Neural cell (in vitro differentiated cells): Measurements from ENCODE around the gene SPECC1. TPM values are rescaled to one million over a fixed set of nuclear protein-coding genes. Genes with fewer than 3 reads are reported as not detected.
"Not testable (repeated sequence)": the region's sequence is repeated elsewhere in the genome, so short reads cannot be mapped to it uniquely, and the experiment has no call there.

Source experiments
- H2AFZ ChIP-seq: fragments of 200-600, 300-800 bp; sonication (generic), shearing (Covaris generic); 2 replicates; pipeline ENCODE4 v1.6.0; 2014; ENCODE audit warnings: low read depth, mild to moderate bottlenecking, antibody characterized with exemption, low read length, moderate library complexity
- H3F3A ChIP-seq: fragments of 200-600 bp; shearing (Covaris generic); 2 replicates; pipeline ENCODE4 v1.6.1; 2016; ENCODE audit warnings: mild to moderate bottlenecking, moderate library complexity, mixed read lengths, antibody characterized with exemption, low read length; ENCODE audit not compliant: insufficient read depth, poor library complexity, severe bottlenecking
- H3K27ac ChIP-seq: fragments of 200-600, 300-800 bp; sonication (generic), shearing (Covaris generic); 2 replicates; pipeline ENCODE4 v1.5.1; 2014; ENCODE audit warnings: mild to moderate bottlenecking, low read length, moderate library complexity
- H3K27me3 ChIP-seq: fragments of 300-800, 200-600 bp; sonication (generic), shearing (Covaris generic); 2 replicates; pipeline ENCODE4 v1.6.0; 2014; ENCODE audit warnings: mild to moderate bottlenecking, low read depth, low read length, moderate library complexity; ENCODE audit not compliant: insufficient read depth
- H3K36me3 ChIP-seq: fragments of 300-800, 200-600 bp; sonication (generic), shearing (Covaris generic); 2 replicates; pipeline ENCODE4 v1.5.1; 2014; ENCODE audit warnings: mild to moderate bottlenecking, antibody characterized with exemption, low read length, moderate library complexity; ENCODE audit not compliant: insufficient read depth
- H3K4me2 ChIP-seq: fragments of 300-800, 200-600 bp; sonication (generic), shearing (Covaris generic); 2 replicates; pipeline ENCODE4 v1.6.0; 2014; ENCODE audit warnings: mild to moderate bottlenecking, low read length
- H3K4me3 ChIP-seq: fragments of 300-800, 200-600 bp; sonication (generic), shearing (Covaris generic); 2 replicates; pipeline ENCODE4 v1.5.1; 2014; ENCODE audit warnings: mild to moderate bottlenecking, low read length, moderate library complexity
- H3K79me2 ChIP-seq: fragments of 200-600 bp; shearing (Covaris generic); replicated peaks from 2 replicates; pipeline ENCODE4 v1.6.0; 2014; ENCODE audit warnings: mild to moderate bottlenecking, low read length, moderate library complexity; ENCODE audit not compliant: insufficient read depth
- H3K9ac ChIP-seq: fragments of 300-800, 200-600 bp; sonication (generic), shearing (Covaris generic); 2 replicates; pipeline ENCODE4 v1.6.1; 2016; ENCODE audit warnings: mild to moderate bottlenecking, low read length, mixed read lengths
- H3K9me2 ChIP-seq: fragments of 200-600 bp; shearing (Covaris generic); 2 replicates; pipeline ENCODE4 v1.6.1; 2016; ENCODE audit warnings: mild to moderate bottlenecking, low read length, mixed read lengths; ENCODE audit not compliant: insufficient read depth
- H3K9me3 ChIP-seq: fragments of 200-600, 300-800 bp; sonication (generic), shearing (Covaris generic); 2 replicates; pipeline ENCODE4 v1.6.1; 2016; ENCODE audit warnings: mild to moderate bottlenecking, mixed run types, low read length, moderate library complexity, mixed read lengths
- H4K20me1 ChIP-seq: fragments of 200-600 bp; shearing (Covaris generic); 2 replicates; pipeline ENCODE4 v1.6.1; 2016; ENCODE audit warnings: mild to moderate bottlenecking, mixed run types; ENCODE audit not compliant: insufficient read depth
- CTCF ChIP-seq: fragments of 450-650 bp; IDR thresholded peaks from 2 replicates; pipeline ENCODE4 v1.5.1; 2014; ENCODE audit warnings: antibody characterized with exemption, mild to moderate bottlenecking, moderate library complexity; ENCODE audit not compliant: poor library complexity, severe bottlenecking
- EP300 ChIP-seq: fragments of 450-650 bp; conservative IDR thresholded peaks from 2 replicates; pipeline ENCODE4 v1.6.1; 2014; ENCODE audit warnings: antibody characterized with exemption, mild to moderate bottlenecking, moderate library complexity; ENCODE audit not compliant: poor library complexity, severe bottlenecking
- EZH2 ChIP-seq: fragments of 200-600, 300-800 bp; shearing (Covaris generic), sonication (generic); IDR thresholded peaks from 2 replicates; pipeline ENCODE4 v1.6.1; 2014; ENCODE audit warnings: antibody characterized with exemption, low read length, borderline replicate concordance, mild to moderate bottlenecking; ENCODE audit not compliant: insufficient read depth, poor library complexity, severe bottlenecking
- MXI1 ChIP-seq: fragments of 450-650 bp; conservative IDR thresholded peaks from 2 replicates; pipeline ENCODE4 v1.6.1; 2014; ENCODE audit warnings: antibody characterized with exemption, mild to moderate bottlenecking; ENCODE audit not compliant: poor library complexity, severe bottlenecking
- POLR2AphosphoS5 ChIP-seq: IDR thresholded peaks from 2 replicates; pipeline ENCODE4 v1.6.1; 2012
- RAD21 ChIP-seq: fragments of 450-650 bp; conservative IDR thresholded peaks from 2 replicates; pipeline ENCODE4 v1.6.1; 2014; ENCODE audit warnings: antibody characterized with exemption, mild to moderate bottlenecking, moderate library complexity
- REST ChIP-seq: IDR thresholded peaks from 2 replicates; pipeline ENCODE4 v1.6.1; 2012; ENCODE audit warnings: borderline replicate concordance
- SMC3 ChIP-seq: fragments of 450-650 bp; conservative IDR thresholded peaks from 2 replicates; pipeline ENCODE4 v1.6.1; 2014; ENCODE audit warnings: antibody characterized with exemption, mild to moderate bottlenecking, moderate library complexity; ENCODE audit not compliant: poor library complexity
- TAF1 ChIP-seq: IDR thresholded peaks from 2 replicates; pipeline ENCODE4 v1.6.1; 2012; ENCODE audit warnings: low read depth
- polyA plus RNA-seq: library from polyadenylated mRNA; depleted of rRNA; stranded (reverse); fragments of >200 nt; gene quantifications from 2 replicates; pipeline ENCODE4 v1.2.3, GENCODE V29; 2014

The SPECC1 gene
- polyA plus RNA-seq, 1 donor from 2014 or later: 8.6 TPM

DNA sequence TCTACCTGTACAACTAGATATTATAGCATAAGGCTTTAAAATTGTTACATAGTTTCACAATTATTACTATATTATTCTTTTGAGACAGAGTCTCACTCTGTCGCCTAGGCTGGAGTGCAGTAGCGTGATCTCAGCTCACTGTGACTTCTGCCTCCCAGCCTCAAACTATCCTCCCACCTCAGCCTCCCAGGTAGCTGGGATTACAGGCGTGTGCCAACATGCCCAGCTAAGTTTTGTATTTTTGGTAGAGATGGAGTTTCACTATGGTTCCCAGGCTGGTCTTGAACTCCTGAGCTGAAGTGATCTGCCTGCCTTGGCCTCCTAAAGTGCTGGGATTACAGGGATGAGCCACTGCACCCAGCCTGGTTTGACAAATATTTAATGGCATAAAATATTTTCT is 67.0 kb downstream of the SPECC1 start:
- H3K4me3 ChIP-seq, H3K9me3 ChIP-seq, H3F3A ChIP-seq, H3K4me2 ChIP-seq, H2AFZ ChIP-seq, H3K9ac ChIP-seq, H3K9me2 ChIP-seq, H4K20me1 ChIP-seq, H3K27ac ChIP-seq, H3K27me3 ChIP-seq, H3K79me2 ChIP-seq, H3K36me3 ChIP-seq: not testable (repeated sequence)

DNA sequence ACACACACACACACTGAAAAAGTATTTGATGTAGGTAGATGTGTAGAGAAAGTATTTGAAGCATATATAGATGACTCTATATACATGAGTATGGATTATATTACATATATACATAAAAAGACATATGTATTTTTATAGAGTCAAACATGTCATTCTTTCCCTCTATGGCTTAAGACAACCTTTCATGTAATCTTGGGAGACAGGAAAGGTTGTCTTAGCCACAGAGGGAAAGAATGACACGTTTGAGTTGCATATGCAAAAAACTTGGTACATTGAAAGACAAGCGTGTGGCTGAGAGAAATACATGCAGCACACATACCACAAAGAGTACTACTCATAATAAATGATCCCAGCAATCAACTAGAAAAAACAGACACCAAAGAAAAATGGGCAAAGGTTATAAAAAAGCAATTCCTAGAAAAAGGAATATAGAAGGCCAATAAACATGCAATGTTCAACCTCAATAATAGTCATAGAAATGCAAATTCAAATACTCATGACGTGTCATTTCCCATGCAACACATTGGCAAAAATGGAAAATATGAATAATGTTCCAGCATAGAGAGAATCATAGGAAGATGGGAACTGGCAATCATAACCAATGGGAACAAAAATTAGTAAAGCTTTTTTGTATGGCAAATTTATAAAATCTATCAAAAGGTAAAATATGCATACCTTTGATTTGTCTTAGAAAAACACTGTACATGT is 69.0 kb downstream of the SPECC1 start:
- Histone ChIP-seq H3K9ac (no peak overlapping the region), H3K9me2 (no peaks in the 10 kb centered on the region), H3K4me3 (no peak overlapping the region), H3K36me3 (no peaks in the 10 kb centered on the region), H3K79me2 (no peaks in the 10 kb centered on the region), H3K27me3 (no peaks in the 10 kb centered on the region), H3K4me2 (no peak overlapping the region), H4K20me1 (no peaks in the 10 kb centered on the region), H3K27ac (peak overlapping the region; percentile 11), H3F3A (no peaks in the 10 kb centered on the region), H3K9me3 (no peaks in the 10 kb centered on the region), H2AFZ (no peak overlapping the region)
- TF ChIP-seq CTCF (no peak), TAF1 (no peak), REST (no peak), EP300 (peak; percentile 79), RAD21 (no peak)

DNA sequence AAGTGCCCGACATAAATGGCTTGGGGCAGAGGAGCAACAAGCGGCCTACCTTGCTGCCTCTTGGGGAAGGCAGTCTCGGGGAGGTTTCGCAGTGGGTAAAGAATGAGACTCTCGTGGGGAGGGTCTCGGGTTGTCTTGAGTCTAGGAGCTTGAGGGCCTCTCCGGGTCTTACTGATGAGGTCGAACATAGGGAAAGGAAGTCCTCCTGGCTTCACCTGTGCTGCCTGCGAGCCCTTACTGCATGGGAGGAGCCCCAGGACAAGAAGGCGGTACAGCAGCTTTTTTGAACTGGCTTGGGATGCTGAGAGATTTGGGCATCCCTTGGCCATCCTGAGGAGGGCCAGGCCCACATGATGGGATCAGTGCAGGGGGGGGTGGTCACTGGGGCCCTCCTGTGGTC is 71.4 kb downstream of the SPECC1 start:
- H3K9ac ChIP-seq: no peak overlapping the region
- no peak overlapping the region for H3K27ac ChIP-seq
- H4K20me1 ChIP-seq: no peaks in the 10 kb centered on the region
- no peaks in the 10 kb centered on the region for H3K36me3 ChIP-seq
- no peak overlapping the region for H3K4me3 ChIP-seq
- H3F3A ChIP-seq: no peaks in the 10 kb centered on the region
- no peak for TF ChIP-seq POLR2AphosphoS5
- no peak for TF ChIP-seq TAF1
- TF ChIP-seq SMC3: no peak
- no peak for TF ChIP-seq RAD21
- no peak for TF ChIP-seq EZH2
- no peak for TF ChIP-seq MXI1
- no peak for TF ChIP-seq CTCF
- no peak for TF ChIP-seq REST
- TF ChIP-seq EP300: no peak
- H2AFZ ChIP-seq: no peak overlapping the region
- H3K9me3 ChIP-seq: no peaks in the 10 kb centered on the region
- no peaks in the 10 kb centered on the region for H3K27me3 ChIP-seq
- no peak overlapping the region for H3K4me2 ChIP-seq
- H3K9me2 ChIP-seq: no peaks in the 10 kb centered on the region
- no peaks in the 10 kb centered on the region for H3K79me2 ChIP-seq
